Measurements from ENCODE around the gene IQSEC3. TPM values are rescaled to one million over a fixed set of nuclear protein-coding genes. Genes with fewer than 3 reads are reported as not detected.

Gene IQSEC3
- total and polyA plus RNA-seq, 10 of the 15 experiments (the other 5 are each of a cell fraction or from before 2014, with no cell fraction given): not detected

DNA sequence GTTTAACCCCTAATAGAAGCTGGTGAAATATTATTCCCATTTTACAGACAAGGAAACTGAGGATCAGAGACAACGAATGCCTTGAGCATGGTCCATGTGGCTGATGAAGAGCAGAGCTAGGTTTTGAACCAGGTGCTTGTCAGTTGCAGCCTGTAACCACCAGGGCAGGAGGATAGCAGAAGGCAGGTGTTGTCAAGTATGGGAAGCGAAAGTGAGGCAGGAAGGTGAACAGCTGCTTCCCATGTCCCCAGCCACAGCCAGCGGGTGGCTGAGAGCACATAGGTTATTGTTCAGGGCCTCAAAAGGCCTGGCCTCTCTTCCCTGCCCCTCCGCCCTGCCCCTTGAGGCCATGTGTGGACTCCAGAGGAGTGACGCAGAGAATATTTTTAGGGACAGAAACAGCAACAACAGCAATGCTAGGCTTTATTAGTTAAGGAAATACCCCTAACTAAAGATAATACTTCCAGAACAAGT lies 39.6 kb downstream of the IQSEC3 start (continued):
- TF ChIP-seq, protein P1, sequence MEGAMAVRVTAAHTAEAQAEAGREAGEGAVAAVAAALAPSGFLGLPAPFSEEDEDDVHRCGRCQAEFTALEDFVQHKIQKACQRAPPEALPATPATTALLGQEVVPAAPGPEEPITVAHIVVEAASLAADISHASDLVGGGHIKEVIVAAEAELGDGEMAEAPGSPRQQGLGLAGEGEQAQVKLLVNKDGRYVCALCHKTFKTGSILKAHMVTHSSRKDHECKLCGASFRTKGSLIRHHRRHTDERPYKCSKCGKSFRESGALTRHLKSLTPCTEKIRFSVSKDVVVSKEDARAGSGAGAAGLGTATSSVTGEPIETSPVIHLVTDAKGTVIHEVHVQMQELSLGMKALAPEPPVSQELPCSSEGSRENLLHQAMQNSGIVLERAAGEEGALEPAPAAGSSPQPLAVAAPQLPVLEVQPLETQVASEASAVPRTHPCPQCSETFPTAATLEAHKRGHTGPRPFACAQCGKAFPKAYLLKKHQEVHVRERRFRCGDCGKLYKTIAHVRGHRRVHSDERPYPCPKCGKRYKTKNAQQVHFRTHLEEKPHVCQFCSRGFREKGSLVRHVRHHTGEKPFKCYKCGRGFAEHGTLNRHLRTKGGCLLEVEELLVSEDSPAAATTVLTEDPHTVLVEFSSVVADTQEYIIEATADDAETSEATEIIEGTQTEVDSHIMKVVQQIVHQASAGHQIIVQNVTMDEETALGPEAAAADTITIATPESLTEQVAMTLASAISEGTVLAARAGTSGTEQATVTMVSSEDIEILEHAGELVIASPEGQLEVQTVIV (IDR thresholded peaks at IDR 0.05; ENCODE audit: borderline replicate concordance, partially characterized antibody): no peak
- TF ChIP-seq, protein P2, sequence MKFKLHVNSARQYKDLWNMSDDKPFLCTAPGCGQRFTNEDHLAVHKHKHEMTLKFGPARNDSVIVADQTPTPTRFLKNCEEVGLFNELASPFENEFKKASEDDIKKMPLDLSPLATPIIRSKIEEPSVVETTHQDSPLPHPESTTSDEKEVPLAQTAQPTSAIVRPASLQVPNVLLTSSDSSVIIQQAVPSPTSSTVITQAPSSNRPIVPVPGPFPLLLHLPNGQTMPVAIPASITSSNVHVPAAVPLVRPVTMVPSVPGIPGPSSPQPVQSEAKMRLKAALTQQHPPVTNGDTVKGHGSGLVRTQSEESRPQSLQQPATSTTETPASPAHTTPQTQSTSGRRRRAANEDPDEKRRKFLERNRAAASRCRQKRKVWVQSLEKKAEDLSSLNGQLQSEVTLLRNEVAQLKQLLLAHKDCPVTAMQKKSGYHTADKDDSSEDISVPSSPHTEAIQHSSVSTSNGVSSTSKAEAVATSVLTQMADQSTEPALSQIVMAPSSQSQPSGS (IDR thresholded peaks at IDR 0.05; ENCODE audit: low read length): no peak
- TF ChIP-seq NRF1 (conservative IDR thresholded peaks at IDR 0.05; ENCODE audit: low read depth, low read length) (no peak), NFIC (IDR thresholded peaks at IDR 0.05; ENCODE audit: low read depth, low read length) (0 out of 2 replicates have a peak, but pooled peaks have one; percentile 17), SMAD1 (IDR thresholded peaks at IDR 0.05; ENCODE audit: low read depth, partially characterized antibody) (no peak), FOXK2 (IDR thresholded peaks at IDR 0.05) (no peak), CBX3 (IDR thresholded peaks at IDR 0.05; ENCODE audit: borderline replicate concordance, low read depth) (no peak), PML (IDR thresholded peaks at IDR 0.05; ENCODE audit: low read length) (no peak), RFX5 (IDR thresholded peaks at IDR 0.05; ENCODE audit: low read depth, low read length) (no peak), JUND (IDR thresholded peaks at IDR 0.05; ENCODE audit: low read depth, low read length) (no peak), TARDBP (IDR thresholded peaks at IDR 0.05; ENCODE audit: borderline replicate concordance) (no peak), ZNF217 (IDR thresholded peaks at IDR 0.05) (no peak), NR2F1 (conservative IDR thresholded peaks at IDR 0.05) (no peak), NFXL1 (IDR thresholded peaks at IDR 0.05; ENCODE audit: borderline replicate concordance) (no peak), GABPA (IDR thresholded peaks at IDR 0.05; ENCODE audit: low read depth) (no peak), PAX5 (IDR thresholded peaks at IDR 0.05; ENCODE audit: borderline replicate concordance, low read depth, low read length) (no peak)
- TF ChIP-seq, protein P3, sequence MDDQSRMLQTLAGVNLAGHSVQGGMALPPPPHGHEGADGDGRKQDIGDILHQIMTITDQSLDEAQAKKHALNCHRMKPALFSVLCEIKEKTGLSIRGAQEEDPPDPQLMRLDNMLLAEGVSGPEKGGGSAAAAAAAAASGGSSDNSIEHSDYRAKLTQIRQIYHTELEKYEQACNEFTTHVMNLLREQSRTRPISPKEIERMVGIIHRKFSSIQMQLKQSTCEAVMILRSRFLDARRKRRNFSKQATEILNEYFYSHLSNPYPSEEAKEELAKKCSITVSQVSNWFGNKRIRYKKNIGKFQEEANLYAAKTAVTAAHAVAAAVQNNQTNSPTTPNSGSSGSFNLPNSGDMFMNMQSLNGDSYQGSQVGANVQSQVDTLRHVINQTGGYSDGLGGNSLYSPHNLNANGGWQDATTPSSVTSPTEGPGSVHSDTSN (IDR thresholded peaks at IDR 0.05; ENCODE audit: insufficient replicate concordance, low read depth, low read length): peak; percentile 28
- TF ChIP-seq, protein P4, sequence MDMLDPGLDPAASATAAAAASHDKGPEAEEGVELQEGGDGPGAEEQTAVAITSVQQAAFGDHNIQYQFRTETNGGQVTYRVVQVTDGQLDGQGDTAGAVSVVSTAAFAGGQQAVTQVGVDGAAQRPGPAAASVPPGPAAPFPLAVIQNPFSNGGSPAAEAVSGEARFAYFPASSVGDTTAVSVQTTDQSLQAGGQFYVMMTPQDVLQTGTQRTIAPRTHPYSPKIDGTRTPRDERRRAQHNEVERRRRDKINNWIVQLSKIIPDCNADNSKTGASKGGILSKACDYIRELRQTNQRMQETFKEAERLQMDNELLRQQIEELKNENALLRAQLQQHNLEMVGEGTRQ (IDR thresholded peaks at IDR 0.05; ENCODE audit: borderline replicate concordance, low read depth, low read length): no peak
- TF ChIP-seq, protein P5, sequence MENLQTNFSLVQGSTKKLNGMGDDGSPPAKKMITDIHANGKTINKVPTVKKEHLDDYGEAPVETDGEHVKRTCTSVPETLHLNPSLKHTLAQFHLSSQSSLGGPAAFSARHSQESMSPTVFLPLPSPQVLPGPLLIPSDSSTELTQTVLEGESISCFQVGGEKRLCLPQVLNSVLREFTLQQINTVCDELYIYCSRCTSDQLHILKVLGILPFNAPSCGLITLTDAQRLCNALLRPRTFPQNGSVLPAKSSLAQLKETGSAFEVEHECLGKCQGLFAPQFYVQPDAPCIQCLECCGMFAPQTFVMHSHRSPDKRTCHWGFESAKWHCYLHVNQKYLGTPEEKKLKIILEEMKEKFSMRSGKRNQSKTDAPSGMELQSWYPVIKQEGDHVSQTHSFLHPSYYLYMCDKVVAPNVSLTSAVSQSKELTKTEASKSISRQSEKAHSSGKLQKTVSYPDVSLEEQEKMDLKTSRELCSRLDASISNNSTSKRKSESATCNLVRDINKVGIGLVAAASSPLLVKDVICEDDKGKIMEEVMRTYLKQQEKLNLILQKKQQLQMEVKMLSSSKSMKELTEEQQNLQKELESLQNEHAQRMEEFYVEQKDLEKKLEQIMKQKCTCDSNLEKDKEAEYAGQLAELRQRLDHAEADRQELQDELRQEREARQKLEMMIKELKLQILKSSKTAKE (IDR thresholded peaks at IDR 0.05; ENCODE audit: low read depth, poor library complexity, severe bottlenecking): peak; percentile 19
